PC-9 (cell line): ENCODE data around the gene PDE7B. TPM values are rescaled to one million over a fixed set of nuclear protein-coding genes. Genes with fewer than 3 reads are reported as not detected.

Experiments
- BruUV-seq: library from RNA; stranded (reverse); fragments of 400-500 nt; replicated peaks from 2 replicates; lab custom pipeline; 2021; lab: Mats Ljungman, UMichigan
- CTCF ChIA-PET: fragments of 300-600 bp; sonication (Branson Sonifier 250); formaldehyde crosslinking; loops from one replicate; lab custom pipeline; 2022; ENCODE audit warnings: antibody characterized with exemption; lab: Charles Lee
- POLR2A ChIA-PET: fragments of 300-600 bp; sonication (Branson Sonifier 250); formaldehyde crosslinking; loops from one replicate; lab custom pipeline; 2022; ENCODE audit warnings: antibody characterized with exemption; ENCODE audit not compliant: unreplicated experiment; lab: Charles Lee
- DNase-seq, 2 experiments: peaks; one replicate each; pipeline versions ENCODE4 v3.0.0 to v3.0.0-alpha.2; 2015 to 2022; ENCODE audit warnings: mixed read lengths in 1 of 2
- H2AFZ ChIP-seq: fragments of 200-600 bp; sonication (generic); 2 replicates; pipeline ENCODE4 v1.8.1; 2017; ENCODE audit warnings: antibody characterized with exemption
- H3F3A ChIP-seq: fragments of 200-600 bp; sonication (generic); 2 replicates; pipeline ENCODE4 v1.8.1; 2017; ENCODE audit warnings: antibody characterized with exemption, mild to moderate bottlenecking, low read depth; ENCODE audit not compliant: insufficient read depth
- H3K27ac ChIP-seq: fragments of 200-600 bp; sonication (generic); 2 replicates; pipeline ENCODE4 v1.6.1; 2016; ENCODE audit warnings: mixed run types
- H3K27me3 ChIP-seq: fragments of 200-600 bp; sonication (generic); 2 replicates; pipeline ENCODE4 v1.6.1; 2016; ENCODE audit warnings: low read depth, mixed run types; ENCODE audit not compliant: insufficient read depth
- H3K36me3 ChIP-seq: fragments of 200-600 bp; sonication (generic); 2 replicates; pipeline ENCODE4 v1.6.1; 2016; ENCODE audit warnings: low read depth, mixed run types
- H3K4me1 ChIP-seq: fragments of 200-600 bp; sonication (generic); replicated peaks from 2 replicates; pipeline ENCODE4 v1.6.1; 2016; ENCODE audit warnings: mixed run types; ENCODE audit not compliant: insufficient read depth
- H3K4me2 ChIP-seq: fragments of 200-600 bp; sonication (generic); 2 replicates; pipeline ENCODE4 v1.6.1; 2017; ENCODE audit warnings: mixed run types
- H3K4me3 ChIP-seq: fragments of 200-600 bp; sonication (generic); 2 replicates; pipeline ENCODE4 v1.6.1; 2016; ENCODE audit warnings: mixed run types
- H3K79me2 ChIP-seq: fragments of 200-600 bp; sonication (generic); 2 replicates; pipeline ENCODE4 v1.6.1; 2017; ENCODE audit warnings: low read depth, mixed run types
- H3K9me2 ChIP-seq: fragments of 200-600 bp; sonication (generic); 2 replicates; pipeline ENCODE4 v1.8.1; 2017; ENCODE audit warnings: mild to moderate bottlenecking; ENCODE audit not compliant: insufficient read depth
- H3K9me3 ChIP-seq: fragments of 200-600 bp; sonication (generic); 2 replicates; pipeline ENCODE4 v1.8.1; 2016; ENCODE audit warnings: low read depth; ENCODE audit not compliant: insufficient read depth
- H4K20me1 ChIP-seq: fragments of 200-600 bp; sonication (generic); 2 replicates; pipeline ENCODE4 v1.8.1; 2017; ENCODE audit not compliant: insufficient read depth
- CTCF ChIP-seq: fragments of 200-600 bp; sonication (generic); conservative IDR thresholded peaks from 2 replicates; pipeline ENCODE4 v1.6.1; 2017; ENCODE audit warnings: mixed run types, antibody characterized with exemption, mild to moderate bottlenecking, moderate library complexity
- EZH2 ChIP-seq: fragments of 200-600 bp; sonication (generic); IDR thresholded peaks from 2 replicates; pipeline ENCODE4 v1.8.0; 2017; ENCODE audit warnings: antibody characterized with exemption, low read depth
- intact Hi-C: fragments of 100-400 bp; cut with micrococcal nuclease; formaldehyde crosslinking; loops from one replicate; pipeline ENCODE4 v1.10.0; 2022; ENCODE audit not compliant: unreplicated experiment
- total RNA-seq: library from RNA; stranded (reverse); gene quantifications from 2 replicates; pipeline ENCODE4 v1.2.3, GENCODE V29; 2021

Gene PDE7B
- total RNA-seq, 1 experiment from 2014 or later, result 0.31 TPM

DNA sequence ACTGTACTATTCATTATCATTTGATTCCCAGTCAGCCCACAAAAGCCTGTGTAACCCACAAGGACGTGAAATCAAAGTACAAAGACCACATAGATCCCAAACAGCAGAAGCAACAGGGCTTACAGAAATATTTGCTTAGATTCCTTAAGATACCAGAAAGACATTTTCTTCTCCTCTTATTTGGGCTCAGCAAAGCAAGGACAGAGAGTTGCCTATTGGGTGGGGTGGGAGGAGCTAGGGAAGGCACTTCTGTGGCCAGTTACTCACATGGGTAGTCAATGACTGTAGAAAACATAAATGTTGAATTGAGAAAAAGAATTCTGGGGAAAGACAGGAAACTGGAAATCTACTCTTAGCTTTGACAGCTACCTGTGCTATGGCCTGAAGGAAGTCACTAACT lies 19.8 kb downstream of the PDE7B start:
- ChIA-PET CTCF (no interaction called here), POLR2A (no interaction called here)
- intact Hi-C loops, result no loop called here
- H2AFZ ChIP-seq, result no peak overlapping the region
- no peak overlapping the region for H3K4me3 ChIP-seq
- H3F3A ChIP-seq, result no peaks in the 10 kb centered on the region
- H3K79me2 ChIP-seq, result no peaks in the 10 kb centered on the region
- no peaks in the 10 kb centered on the region for H3K9me2 ChIP-seq
- H3K9me3 ChIP-seq, result no peaks in the 10 kb centered on the region; the same call in 1 of the 2 replicates
- H3K27me3 ChIP-seq, result no peaks in the 10 kb centered on the region
- DNase-seq, result no peak
- H3K36me3 ChIP-seq, result no peaks in the 10 kb centered on the region
- no peaks in the 10 kb centered on the region for H3K4me1 ChIP-seq
- BruUV-seq, result no TSS peak
- H4K20me1 ChIP-seq, result no peaks in the 10 kb centered on the region
- H3K4me2 ChIP-seq, result no peak overlapping the region
- TF ChIP-seq EZH2, result no peak
- no peak for TF ChIP-seq CTCF
- no peak overlapping the region for H3K27ac ChIP-seq

DNA sequence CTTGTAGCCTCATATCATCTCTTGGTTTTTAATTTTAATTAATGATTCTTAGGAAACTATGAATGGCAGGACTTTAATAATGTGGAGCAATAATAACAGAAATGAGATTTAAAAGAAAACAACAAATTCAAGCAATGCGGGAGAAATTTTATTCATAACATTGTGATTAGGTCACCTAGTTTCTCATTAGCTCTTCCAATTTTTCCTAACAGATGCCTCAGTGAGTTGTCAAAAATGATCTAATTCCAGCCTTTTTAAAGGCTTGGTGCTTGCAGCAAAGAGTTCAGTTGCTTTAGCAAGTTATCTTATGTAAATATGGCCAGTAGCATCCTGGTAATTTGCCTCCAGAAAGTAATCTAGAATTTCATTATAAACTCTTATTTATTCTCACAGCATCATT lies 20.4 kb downstream of the PDE7B start:
- H3K9me3 ChIP-seq, result no peaks in the 10 kb centered on the region
- H3K36me3 ChIP-seq, result no peaks in the 10 kb centered on the region
- no peaks in the 10 kb centered on the region for H3F3A ChIP-seq
- intact Hi-C loops, result no loop called here
- H3K79me2 ChIP-seq, result no peaks in the 10 kb centered on the region
- H3K4me2 ChIP-seq, result no peak overlapping the region
- no peak overlapping the region for H3K4me3 ChIP-seq
- no peak for TF ChIP-seq EZH2
- no peak for TF ChIP-seq CTCF
- no peak for DNase-seq
- H4K20me1 ChIP-seq, result no peaks in the 10 kb centered on the region
- no peaks in the 10 kb centered on the region for H3K9me2 ChIP-seq
- H3K27ac ChIP-seq, result no peak overlapping the region
- POLR2A ChIA-PET, result interaction anchor here (0.6 kb wide), 1 partner anchor 779 kb away, joined by 4 read pairs; no protein-coding TSS in a partner anchor
- CTCF ChIA-PET, result no interaction called here
- no TSS peak for BruUV-seq
- no peak overlapping the region for H2AFZ ChIP-seq
- no peaks in the 10 kb centered on the region for H3K27me3 ChIP-seq
- H3K4me1 ChIP-seq, result no peaks in the 10 kb centered on the region

DNA sequence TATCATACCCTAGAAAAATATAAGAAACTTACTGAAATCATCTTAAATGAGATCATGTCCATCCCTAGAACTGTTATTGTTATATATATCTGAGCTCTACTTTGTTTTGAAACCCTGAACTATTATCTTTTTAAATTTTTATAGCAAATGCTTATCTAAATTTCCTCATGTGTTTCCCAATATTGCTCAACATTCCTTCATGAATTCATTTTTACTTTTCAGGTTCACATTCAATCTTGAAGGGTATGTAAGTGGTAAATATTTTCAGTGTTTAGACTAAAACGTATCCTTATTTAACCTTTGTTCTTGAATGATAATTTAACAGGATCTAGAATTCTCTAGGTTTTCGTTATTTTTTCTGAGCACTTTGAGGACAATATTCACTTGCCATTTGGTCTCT lies 23.9 kb downstream of the PDE7B start:
- no TSS peak for BruUV-seq
- Histone ChIP-seq H3K9me2 (no peaks in the 10 kb centered on the region), H3K9me3 (no peaks in the 10 kb centered on the region), H3F3A (no peaks in the 10 kb centered on the region), H3K27me3 (no peaks in the 10 kb centered on the region), H4K20me1 (no peaks in the 10 kb centered on the region), H3K4me3 (no peak overlapping the region), H3K79me2 (no peaks in the 10 kb centered on the region), H3K4me1 (no peaks in the 10 kb centered on the region), H3K27ac (no peak overlapping the region), H3K4me2 (no peak overlapping the region), H2AFZ (no peak overlapping the region), H3K36me3 (no peaks in the 10 kb centered on the region)
- intact Hi-C loops, result no loop called here
- no peak for TF ChIP-seq EZH2
- TF ChIP-seq CTCF, result no peak
- CTCF ChIA-PET, result no interaction called here
- POLR2A ChIA-PET, result no interaction called here
- DNase-seq, result no peak
